Right renal cortex interstitium (tissue), 3 donors: Measurements from ENCODE around the gene RPL36AL. TPM values are rescaled to one million over a fixed set of nuclear protein-coding genes. Genes with fewer than 3 reads are reported as not detected.

ENCODE experiments used
- DNase-seq, 3 donors: peaks; one replicate each; pipeline ENCODE4 v3.0.0-alpha.2; 2013; ENCODE audit warnings: low read depth in 3 of 3, low spot score in 2 of 3
- polyA plus RNA-seq, 3 donors: library from polyadenylated mRNA; unstranded; fragments of 120-200 nt; gene quantifications; one replicate each; pipeline ENCODE4 v1.2.1, GENCODE V29; 2013; ENCODE audit not compliant: insufficient read length in 3 of 3

The RPL36AL gene
- polyA plus RNA-seq, 3 donors, result 200 to 245 (median 210) TPM

DNA sequence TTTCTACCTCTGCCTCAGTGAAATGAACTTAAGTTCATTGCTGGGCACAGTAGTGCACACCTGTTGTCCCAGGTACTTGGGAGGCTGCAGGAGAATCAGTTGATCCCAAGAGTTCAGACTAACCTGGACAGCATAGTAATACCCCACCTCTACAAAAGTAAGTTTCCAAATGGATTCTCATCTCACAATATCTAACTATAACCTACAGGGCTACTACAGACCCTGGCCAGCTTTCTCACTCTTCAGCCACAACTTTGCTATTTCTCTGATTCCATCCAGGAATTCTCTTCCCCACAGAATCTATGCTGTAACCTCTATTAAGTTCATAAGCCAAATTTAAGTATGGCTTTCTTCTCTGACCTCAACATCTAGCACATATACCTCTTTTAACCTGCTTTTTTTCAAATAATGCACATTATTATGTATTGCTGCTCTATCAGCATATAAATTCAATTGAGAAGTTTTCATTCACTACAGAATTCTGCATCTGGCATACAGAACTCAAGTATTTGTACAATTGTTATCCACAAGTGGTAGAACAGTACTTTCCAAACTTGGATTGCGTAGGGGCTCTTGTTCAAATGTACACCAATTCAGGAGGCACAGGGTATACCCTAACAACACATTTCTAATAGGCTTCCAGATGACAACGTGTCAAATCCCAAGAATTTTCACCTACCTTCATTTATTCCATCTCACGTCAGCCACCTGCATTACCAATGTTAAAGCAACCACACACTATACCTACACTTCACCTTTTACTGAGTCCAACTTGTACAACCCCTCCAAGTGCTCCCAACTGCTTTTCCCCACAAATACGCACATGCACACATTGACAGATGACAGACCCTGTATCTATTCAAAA lies 38.1 kb downstream of the RPL36AL start:
- no peak for DNase-seq

DNA sequence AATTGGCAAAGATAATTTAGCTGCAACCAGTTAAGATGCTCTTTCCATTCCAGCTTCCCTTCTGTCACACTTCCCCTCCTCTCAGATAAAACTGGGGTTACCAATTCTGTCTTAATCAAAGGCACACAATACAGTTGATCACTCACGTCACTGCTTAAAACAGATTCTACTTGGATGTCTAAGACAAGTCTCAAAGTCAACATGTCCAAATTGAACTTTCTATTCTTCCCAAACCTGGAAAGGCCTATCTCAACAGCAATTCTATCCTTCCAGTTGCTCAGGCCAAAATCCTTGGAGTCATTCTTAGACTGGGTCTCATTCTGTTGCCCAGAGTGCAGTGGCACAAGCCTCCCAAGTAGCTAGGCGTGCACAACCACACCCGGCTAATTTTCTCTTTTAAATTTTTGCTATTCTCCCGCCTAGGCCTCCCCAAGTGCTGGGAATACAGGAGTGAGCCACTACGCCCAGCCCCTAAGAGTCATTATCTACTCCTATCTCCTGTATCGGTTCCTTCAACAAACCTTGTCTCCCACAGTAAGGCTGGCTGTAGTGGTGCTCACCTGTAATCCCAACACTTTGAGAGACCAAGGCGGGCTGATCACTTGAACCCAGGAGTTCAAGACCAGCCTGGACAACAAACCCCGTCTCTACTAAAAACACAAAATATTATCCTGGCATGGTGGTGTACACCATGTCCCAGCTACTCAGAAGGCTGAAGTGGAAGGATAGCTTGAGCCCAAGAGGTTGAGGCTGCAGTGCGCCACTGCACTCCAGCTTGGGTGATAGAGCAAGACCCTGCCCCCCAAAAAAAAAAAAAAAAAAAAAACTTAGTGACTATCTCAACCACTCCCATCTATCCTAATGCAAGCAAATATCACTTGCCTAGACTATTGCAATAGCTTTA lies 39.0 kb downstream of the RPL36AL start:
- no peak for DNase-seq

DNA sequence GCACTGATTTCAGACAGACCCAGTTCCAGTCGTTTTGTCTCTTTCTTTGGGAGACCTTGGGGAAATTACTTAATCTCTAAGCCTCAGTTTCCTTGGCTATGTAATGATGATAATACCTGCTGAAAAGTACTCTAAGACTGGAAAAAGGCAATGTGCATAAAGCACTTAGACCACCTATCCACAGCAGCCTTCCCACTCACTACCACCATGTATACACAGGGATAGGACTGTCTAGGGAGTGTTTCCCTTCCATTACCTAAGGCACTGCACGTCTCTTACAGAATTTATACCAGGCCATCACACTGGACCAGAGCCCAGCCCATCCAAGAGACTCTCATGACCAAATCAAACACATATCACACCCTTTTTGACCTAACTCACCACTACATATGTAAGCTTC lies 40.6 kb downstream of the RPL36AL start:
- DNase-seq, result no peak

DNA sequence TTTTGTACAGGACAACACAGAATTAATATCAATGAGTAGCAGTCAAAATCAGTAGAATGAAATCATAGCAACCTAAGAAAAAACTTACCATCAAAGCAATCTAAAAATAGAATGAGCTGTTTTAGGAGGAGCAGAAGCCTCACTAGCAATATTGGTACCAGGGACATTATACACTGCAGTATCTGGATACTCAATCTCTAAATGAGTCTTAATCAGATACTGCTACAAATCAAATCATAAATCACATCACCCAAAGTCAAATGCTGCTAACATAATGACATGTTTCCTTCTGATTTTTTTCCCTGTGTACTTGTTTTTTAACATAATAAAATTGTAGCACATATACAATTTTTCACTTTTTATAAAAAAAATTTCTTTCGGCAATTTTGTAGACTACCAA lies 42.3 kb downstream of the RPL36AL start:
- no peak for DNase-seq

DNA sequence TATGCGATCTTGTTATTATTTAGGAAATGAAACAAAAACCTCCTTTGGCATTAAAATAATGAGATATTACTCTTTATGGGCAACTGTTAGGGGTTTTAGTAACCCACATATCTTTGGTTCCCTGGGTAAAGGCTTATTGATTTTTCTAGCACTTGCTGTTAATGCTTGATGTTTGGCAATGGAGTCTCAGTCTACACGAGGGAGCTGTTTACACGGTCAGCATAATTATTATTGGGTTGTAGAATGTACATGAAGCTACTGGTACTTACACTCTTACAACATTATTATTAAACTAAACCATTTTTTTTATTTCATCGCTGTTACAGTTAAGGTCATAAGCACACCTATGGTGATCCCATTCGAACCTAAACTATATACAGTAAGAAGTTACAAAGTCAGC lies 46.4 kb downstream of the RPL36AL start:
- no peak for DNase-seq

DNA sequence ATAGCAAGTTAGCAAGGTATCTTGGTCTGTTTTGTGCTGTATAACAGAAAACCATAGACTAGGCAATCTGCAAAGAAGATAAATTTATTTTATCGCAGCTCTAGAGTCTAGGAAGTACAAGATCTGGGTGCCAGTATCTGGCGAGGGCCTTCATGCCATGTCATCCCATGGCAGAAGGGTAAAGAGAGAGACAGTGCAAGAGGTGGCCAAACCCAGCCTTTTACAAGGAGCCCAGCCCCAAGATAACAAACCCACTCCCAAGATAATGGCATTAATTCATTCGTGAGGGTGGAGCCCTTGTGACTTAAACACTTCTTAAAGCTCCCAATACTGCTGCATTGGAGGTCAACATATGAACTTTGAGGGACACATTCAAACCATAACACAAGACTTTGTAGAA lies 51.1 kb downstream of the RPL36AL start:
- no peak for DNase-seq

Other genes with a start within 250 kb of the RPL36AL start
- gene RPS29, start 34.2 kb downstream of the RPL36AL start, polyA plus RNA-seq, result 1,000 to 10,000 TPM; 1,554 to 1,852 (median 1,615) TPM
- gene LRR1, start 21.7 kb downstream of the RPL36AL start, polyA plus RNA-seq, result 10 to 100 TPM; 11.0 to 13.2 (median 12.1) TPM
- 1 to 10 TPM; 6.7 to 8.5 (median 7.2) TPM for gene MGAT2, start 173 bp upstream of the RPL36AL start, polyA plus RNA-seq
- gene DNAAF2, start 14.6 kb upstream of the RPL36AL start, polyA plus RNA-seq, result 10 to 100 TPM; 17.5 to 18.7 (median 18.0) TPM
- gene POLE2, start 67.6 kb upstream of the RPL36AL start, polyA plus RNA-seq, result 10 to 100 TPM; 14.1 to 15.9 (median 14.9) TPM
- gene KLHDC1, start 72.5 kb upstream of the RPL36AL start, polyA plus RNA-seq, result 1 to 10 TPM; 4.7 to 6.5 (median 5.5) TPM
- gene KLHDC2, start 147.5 kb upstream of the RPL36AL start, polyA plus RNA-seq, result 100 to 1,000 TPM; 167 to 179 (median 168) TPM
- 100 to 1,000 TPM in 1 of 3 donors, 10 to 100 TPM in 2; 89.4 to 103 (median 97.9) TPM for gene NEMF, start 232.2 kb upstream of the RPL36AL start, polyA plus RNA-seq